ENCODE measurements around the gene NRTN. TPM values are rescaled to one million over a fixed set of nuclear protein-coding genes. Genes with fewer than 3 reads are reported as not detected.

NRTN gene
- total and polyA plus RNA-seq, 2 of the 13 experiments (the other 11 are each of a cell fraction or from before 2014, with no cell fraction given) = 4.1 to 5.3 TPM

GRCh38 chr19:5870986-5871394, 66.1 kb downstream of the NRTN start (continued):
- TF ChIP-seq ZNF362 (CRISPR knock-in tag; IDR thresholded peaks at IDR 0.05; ENCODE audit: borderline replicate concordance) (peak; percentile 69), KDM4B (CRISPR knock-in tag; IDR thresholded peaks at IDR 0.05) (peak; percentile 89; the same call in 1 of the 2 replicates), ZBTB8A (CRISPR knock-in tag; IDR thresholded peaks at IDR 0.05; ENCODE audit: borderline replicate concordance, low read depth) (no peak), GLI4 (CRISPR knock-in tag; IDR thresholded peaks at IDR 0.05; ENCODE audit: borderline replicate concordance) (no peak), ESRRA (CRISPR knock-in tag; IDR thresholded peaks at IDR 0.05; ENCODE audit: low read depth) (peak; percentile 90), ZNF784 (CRISPR knock-in tag; IDR thresholded peaks at IDR 0.05; ENCODE audit: borderline replicate concordance) (peak; percentile 84), ZNF251 (CRISPR knock-in tag; IDR thresholded peaks at IDR 0.05) (no peak), PHF21A (CRISPR knock-in tag; IDR thresholded peaks at IDR 0.05) (peak; percentile 92), ZSCAN29 (CRISPR knock-in tag; conservative IDR thresholded peaks at IDR 0.05) (0 out of 2 replicates have a peak, but pooled peaks have one; percentile 34), ZNF138 (CRISPR knock-in tag; IDR thresholded peaks at IDR 0.05; ENCODE audit: low read depth) (no peak), KAT2B (IDR thresholded peaks at IDR 0.05; ENCODE audit: borderline replicate concordance, low read depth, low read length) (no peak), MYPOP (CRISPR knock-in tag; IDR thresholded peaks at IDR 0.05) (peak; percentile 86; the same call in 1 of the 2 replicates), MEIS2 (CRISPR knock-in tag; IDR thresholded peaks at IDR 0.05) (peak; percentile 83; the same call in 1 of the 2 replicates), MED8 (CRISPR knock-in tag; IDR thresholded peaks at IDR 0.05; ENCODE audit: insufficient replicate concordance) (peak; percentile 67), SOX6 (IDR thresholded peaks at IDR 0.05) (no peak), SOX6 (CRISPR knock-in tag; IDR thresholded peaks at IDR 0.05) (peak; percentile 97), SETDB1 (CRISPR knock-in tag; IDR thresholded peaks at IDR 0.05; ENCODE audit: borderline replicate concordance) (no peak), HIC2 (CRISPR knock-in tag; IDR thresholded peaks at IDR 0.05; ENCODE audit: low read depth) (peak; percentile 63; the same call in 1 of the 2 replicates), ZNF704 (CRISPR knock-in tag; IDR thresholded peaks at IDR 0.05; ENCODE audit: borderline replicate concordance) (no peak; the same call in 1 of the 2 replicates), FOXA3 (CRISPR knock-in tag; IDR thresholded peaks at IDR 0.05) (peak; percentile 98), MEIS1 (CRISPR knock-in tag; IDR thresholded peaks at IDR 0.05; ENCODE audit: borderline replicate concordance) (peak; percentile 82; the same call in 1 of the 2 replicates)
